ENCODE data around the gene HSD3B2.

- TF ChIP-seq EZH2 (IDR thresholded peaks at IDR 0.05) (no peak), POLR2AphosphoS5 (IDR thresholded peaks at IDR 0.05; ENCODE audit: borderline replicate concordance, low read depth, low read length) (no peak)
Observed at GRCh38 chr1:119368554-119368953, 46.4 kb upstream of the HSD3B2 start, which contains the start of gene HAO2.

All from SK-N-MC (cell line).